NAMALWA (cell line): ENCODE data around the gene TAS1R3.
"Not testable (repeated sequence)": the region's sequence is repeated elsewhere in the genome, so short reads cannot be mapped to it uniquely, and the experiment has no call there.

Source experiments
- DNase-seq: peaks from one replicate; pipeline ENCODE4 v3.0.0-alpha.2; 2015; ENCODE audit warnings: low spot score

TAS1R3 gene

GRCh38 chr1:1309251-1310108 is 21.6 kb upstream of the TAS1R3 start:
- no peak for DNase-seq

GRCh38 chr1:1310109-1310385 is 21.0 kb upstream of the TAS1R3 start:
- no peak for DNase-seq

GRCh38 chr1:1310476-1311053 is 20.5 kb upstream of the TAS1R3 start:
- DNase-seq = no peak

DNA sequence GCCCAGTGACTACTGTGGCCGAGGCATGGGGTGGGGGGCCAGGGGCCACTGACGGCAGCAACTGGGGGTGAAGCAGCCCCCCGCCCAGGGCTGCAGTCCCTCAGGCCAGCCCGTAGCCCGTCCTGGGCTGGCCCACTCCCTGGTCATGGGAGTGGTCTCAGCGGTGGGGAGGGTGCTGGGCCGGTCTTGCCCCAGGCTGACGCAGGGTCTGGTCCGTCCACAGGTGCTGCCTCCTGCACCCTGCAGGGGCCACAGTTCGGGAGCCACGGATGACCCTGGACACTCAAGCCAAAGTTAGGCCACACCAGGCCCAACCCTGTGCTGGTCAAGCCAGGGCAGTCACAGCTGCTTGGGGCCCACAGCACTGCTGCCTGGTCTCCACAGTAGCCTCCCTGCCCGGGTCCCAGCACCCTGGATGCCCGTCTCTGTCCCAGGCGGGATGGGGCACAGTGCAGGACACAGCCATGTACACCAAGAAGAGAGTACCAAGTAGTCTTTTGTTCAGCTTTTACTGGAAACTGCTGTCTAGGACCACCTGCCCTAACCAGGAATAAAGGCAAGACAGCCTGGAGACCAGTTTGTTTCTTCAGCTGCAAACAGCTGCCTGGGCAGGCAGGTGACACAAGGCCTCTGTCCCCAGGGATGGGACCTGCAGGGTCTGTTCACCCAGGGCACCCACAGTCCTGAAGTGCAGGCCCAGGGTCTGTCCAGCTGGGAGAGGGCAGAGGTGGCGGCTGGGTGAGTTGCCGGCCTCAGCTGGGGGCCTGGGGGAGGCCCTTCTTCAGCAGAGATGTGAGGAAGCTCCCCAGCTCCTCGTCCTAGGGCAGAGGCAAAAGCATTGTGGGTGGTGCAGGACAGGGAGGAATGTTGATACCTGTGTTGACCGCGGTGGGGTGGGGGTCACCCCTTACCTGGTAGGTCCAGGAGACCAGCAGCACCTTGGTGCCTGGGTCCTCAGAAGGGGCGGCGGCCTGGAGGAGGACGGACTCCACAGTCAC is 19.7 kb upstream of the TAS1R3 start:
- no peak for DNase-seq

DNA sequence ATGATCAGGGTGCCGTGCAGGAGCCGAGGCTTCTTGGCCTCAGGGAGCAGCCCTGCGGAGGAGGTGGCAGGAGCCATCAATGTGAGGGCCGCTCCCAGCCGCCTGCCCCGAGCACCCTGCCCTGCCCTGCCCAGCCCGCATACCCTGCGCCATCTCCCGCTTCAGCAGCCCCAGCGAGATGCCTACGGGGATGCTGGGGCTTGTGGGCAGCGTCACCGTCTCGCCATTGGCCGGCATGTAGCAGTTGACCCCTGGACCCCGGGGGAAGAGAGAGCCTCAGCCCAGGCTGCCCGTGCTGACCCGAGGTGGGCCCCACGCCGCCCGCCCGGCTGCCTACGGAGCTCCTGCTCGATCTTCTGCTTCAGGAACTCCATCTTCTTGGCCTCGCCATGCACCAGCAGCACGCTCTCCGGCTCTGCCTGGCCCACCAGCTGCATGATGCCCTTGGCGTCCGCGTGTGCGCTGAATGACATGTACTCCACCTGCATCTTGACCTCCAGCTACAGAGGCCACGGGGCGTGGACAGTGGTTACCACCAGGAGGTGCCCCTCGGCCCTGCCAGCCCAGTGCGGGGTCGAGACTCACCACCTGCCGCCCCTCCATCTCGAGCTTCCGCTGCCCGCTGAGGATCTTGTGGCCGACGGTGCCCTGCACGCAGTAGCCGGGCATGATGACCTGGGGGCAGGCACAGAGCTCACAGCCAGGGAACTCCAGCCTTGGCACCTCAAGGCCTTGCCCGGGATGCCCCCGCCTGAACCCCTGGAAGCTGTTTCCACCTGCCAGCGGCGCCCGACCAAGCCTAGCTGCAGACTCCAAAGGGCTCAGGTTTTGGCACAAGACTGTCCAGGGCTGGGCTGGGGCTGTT is 18.4 kb upstream of the TAS1R3 start:
- no peak for DNase-seq

DNA sequence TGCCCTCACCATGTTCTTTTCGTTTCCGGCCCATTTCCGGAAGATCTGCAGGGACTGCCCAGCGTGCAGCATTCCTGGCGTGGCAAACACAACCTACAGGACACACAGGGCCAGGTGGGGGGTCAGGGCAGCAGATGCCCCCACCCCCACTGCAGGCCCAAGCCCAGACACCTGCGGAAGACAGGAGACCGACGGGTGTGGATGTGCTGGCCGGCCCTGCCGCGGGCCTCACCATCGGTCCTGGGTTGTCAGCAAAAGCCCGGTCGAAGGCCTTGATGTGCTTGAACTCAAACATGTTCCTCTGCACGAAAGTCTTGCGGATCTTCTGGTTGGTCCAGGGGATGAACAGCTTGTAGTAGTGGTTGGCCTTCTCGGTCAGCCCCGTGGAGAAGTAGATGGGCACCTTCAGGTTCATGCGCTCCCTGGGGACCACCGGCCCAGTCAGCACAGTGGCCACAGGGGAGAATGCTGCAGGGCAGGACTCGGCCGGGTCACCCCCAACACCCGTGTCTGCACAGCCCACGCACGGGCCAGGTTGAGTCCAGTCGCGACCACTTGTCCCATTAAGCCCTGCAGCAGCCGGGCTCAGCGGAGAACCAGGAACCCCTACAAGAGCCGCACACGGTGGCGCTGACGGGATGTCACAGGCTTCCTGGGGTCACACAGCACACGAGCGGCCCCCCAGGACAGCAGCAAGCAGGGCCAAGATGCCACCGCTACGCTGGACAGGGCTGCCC is 17.4 kb upstream of the TAS1R3 start:
- DNase-seq = no peak

GRCh38 chr1:1314237-1314586 is 16.9 kb upstream of the TAS1R3 start:
- no peak for DNase-seq

DNA sequence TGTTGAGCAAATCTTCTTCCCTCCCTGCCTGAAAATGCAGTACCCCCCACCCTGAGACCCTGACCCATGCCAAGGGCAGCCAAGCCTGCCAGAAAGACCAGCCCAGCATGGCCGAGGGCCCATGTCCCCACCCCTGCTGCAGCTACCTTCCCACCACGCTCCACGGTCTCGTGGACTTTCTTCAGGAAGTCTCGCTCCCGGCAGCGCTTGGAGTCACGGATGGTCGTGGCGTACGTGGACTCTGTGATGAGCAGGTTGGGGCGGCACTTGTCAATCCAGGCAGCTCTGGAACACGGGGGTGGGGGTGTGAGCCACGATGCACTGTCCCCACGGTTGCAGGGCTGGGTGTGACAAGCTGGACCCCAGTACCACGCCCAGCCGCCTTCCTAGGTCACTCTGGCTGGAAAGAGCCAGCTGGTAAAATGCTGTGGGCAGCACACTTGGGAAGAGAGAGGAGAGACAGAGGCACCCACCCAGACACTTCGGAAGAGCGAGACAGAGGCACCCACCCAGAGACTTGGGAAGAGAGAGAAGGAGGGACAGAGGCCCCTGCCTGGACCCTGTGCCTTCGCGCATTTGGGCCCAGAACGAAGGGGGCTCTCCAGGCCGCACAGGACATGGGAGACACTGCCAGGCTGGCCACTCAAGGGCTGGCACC is 16.3 kb upstream of the TAS1R3 start:
- DNase-seq = no peak

GRCh38 chr1:1315435-1315954 is 15.6 kb upstream of the TAS1R3 start:
- no peak for DNase-seq

GRCh38 chr1:1316199-1316598 is 14.9 kb upstream of the TAS1R3 start:
- not testable (repeated sequence) for DNase-seq

- no peak for DNase-seq
These were observed 13.7 kb upstream of the TAS1R3 start for GRCh38 chr1:1317420-1317819.

- no peak for DNase-seq
These were observed 12.9 kb upstream of the TAS1R3 start for GRCh38 chr1:1318131-1318652.

DNA sequence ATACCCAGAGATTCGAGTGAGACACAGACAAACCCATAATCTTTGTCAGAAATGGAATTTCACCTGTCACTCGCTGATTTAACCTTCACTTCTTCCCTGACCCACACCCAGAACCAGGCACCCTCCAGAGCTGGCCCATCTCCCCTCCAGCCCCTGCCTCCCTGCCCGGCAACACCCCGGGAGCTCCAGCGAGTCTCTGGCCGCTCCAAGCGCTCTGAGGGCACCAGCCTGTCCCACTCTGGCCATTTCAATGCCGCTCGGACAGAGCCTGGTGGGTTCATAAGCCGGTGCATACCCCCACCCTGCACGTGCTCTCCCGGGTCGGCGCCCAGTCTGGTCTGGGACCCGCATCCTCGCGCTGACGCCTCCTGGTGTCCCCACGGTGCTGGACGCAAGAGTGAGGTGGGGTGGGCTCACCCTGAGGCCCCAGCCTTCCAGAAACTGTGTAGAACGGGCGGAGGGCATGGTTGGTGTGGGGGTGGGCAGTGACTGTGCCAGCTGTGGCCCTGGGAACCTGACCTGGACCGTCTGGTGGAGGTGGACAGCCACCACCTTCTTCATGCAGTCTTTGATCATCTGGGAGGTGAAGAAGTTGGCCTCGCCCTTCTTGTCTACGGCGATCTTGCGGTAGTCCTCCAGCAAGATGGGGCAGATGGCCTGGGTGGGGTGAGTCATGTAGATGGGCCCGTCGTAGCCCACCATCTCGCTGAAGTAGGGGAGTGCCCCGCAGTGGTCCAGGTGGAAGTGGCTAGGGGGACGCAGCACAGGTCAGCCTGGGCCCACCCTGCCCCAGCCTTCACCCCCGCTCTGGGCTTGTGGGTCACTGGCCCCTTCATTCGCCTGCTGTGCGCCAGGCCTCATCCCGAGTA is 12.1 kb upstream of the TAS1R3 start:
- no peak for DNase-seq

DNA sequence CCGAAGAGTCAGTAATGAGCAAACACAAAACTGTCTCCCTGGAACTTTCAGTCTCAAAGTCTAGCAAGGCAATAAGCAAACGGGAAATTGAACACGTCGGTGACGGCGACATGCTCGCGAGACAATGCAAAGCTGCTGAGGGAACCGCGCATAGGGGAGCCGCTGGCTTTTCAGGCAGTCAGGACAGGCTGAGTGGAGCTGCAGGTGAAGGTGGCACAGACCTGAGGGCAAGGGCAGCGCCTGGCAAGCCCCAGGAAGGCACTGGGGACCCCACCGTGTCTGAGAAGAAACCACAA is 11.5 kb upstream of the TAS1R3 start:
- DNase-seq = no peak

- DNase-seq = no peak
These were observed 10.2 kb upstream of the TAS1R3 start for GRCh38 chr1:1320666-1321448.

DNA sequence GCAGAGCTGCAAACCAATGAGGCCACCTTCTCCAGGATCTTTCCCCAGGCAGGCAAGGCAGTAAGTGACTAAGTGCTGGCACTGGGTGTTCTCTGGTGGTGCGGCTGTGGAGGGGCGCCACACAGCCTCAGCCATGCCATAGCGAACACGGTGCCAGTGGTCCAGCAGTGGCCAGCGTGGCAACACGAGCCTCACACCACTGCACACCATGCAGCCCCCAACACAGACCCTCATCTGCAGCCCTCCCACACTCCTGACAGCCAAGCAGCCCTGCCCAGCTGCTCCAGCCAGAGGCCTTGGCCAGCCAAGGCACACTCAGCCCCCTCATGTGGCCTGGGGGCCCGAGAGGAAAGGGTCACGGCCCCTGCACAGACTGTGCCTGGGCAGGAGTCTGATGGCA is 9.6 kb upstream of the TAS1R3 start:
- no peak for DNase-seq

DNA sequence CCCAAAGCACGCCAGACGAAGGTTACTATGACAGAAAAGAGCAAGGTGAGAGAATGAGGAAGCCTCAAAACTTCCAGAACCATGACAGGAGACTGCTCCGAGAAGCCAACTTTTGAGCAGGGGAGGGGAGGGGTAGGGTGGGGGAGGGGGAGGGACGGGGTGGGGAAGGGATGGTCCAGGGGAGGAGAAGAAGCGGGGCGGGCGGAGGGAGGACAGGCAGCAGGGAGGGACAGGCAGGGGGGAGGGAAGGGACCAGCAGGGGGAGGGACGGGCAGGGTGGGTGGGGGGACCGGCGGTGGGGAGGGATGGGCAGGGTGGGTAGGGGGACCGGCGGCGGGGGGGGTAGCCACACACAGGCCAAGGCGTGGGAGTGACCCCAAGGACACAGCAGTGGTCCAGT is 8.7 kb upstream of the TAS1R3 start:
- no peak for DNase-seq

- no peak for DNase-seq
These were observed 8.1 kb upstream of the TAS1R3 start for GRCh38 chr1:1322952-1323351.

- no peak for DNase-seq
These were observed 7.0 kb upstream of the TAS1R3 start for GRCh38 chr1:1324084-1324523.
